ENCODE measurements around the gene TMEM263. TPM values are rescaled to one million over a fixed set of nuclear protein-coding genes. Genes with fewer than 3 reads are reported as not detected.

Gene TMEM263
- total and polyA plus RNA-seq, 9 donors = 17.2 to 55.7 (median 42.1) TPM

- TF ChIP-seq CTCF (IDR thresholded peaks at IDR 0.05) (no peak), POLR2A (IDR thresholded peaks at IDR 0.05) (no peak), EP300 (IDR thresholded peaks at IDR 0.05) (no peak)
- WGBS, 3 donors = 87 to 98% (median 92%) methylated on average over 3 of the region's 3 CpGs
- no peak for DNase-seq
- Histone ChIP-seq H3K9me3 (no peaks in the 10 kb centered on the region), H3K27ac (no peak overlapping the region), H3K36me3 (no peaks in the 10 kb centered on the region), H3K4me1 (ENCODE audit: insufficient read depth) (peaks cover 7% of the 10 kb centered on the region), H3K27me3 (no peaks in the 10 kb centered on the region), H3K4me3 (no peak overlapping the region)
- intact Hi-C loops (cut with DNase I) = loop anchor here in 1 of 4 donors (10.0 kb wide), 1 partner anchor 113 kb away; the partner anchor contains the start of gene CRY1
Observed at GRCh38 chr12:106981788-106982187, 26.1 kb downstream of the TMEM263 start.

- WGBS, 3 donors = 87 to 92% (median 89%) methylated on average over 1 of the region's 1 CpG
- Histone ChIP-seq H3K4me1 (ENCODE audit: insufficient read depth) (peaks cover 7% of the 10 kb centered on the region), H3K9me3 (no peaks in the 10 kb centered on the region), H3K27me3 (no peaks in the 10 kb centered on the region), H3K36me3 (no peaks in the 10 kb centered on the region), H3K27ac (no peak overlapping the region), H3K4me3 (no peak overlapping the region)
- intact Hi-C loops (cut with DNase I) = loop anchor here in 1 of 4 donors (10.0 kb wide), 1 partner anchor 113 kb away; the partner anchor contains the start of gene CRY1
- TF ChIP-seq POLR2A (IDR thresholded peaks at IDR 0.05) (no peak), EP300 (IDR thresholded peaks at IDR 0.05) (no peak), CTCF (IDR thresholded peaks at IDR 0.05) (no peak)
- no peak for DNase-seq
Observed at GRCh38 chr12:106982229-106982628, 26.5 kb downstream of the TMEM263 start.

DNA sequence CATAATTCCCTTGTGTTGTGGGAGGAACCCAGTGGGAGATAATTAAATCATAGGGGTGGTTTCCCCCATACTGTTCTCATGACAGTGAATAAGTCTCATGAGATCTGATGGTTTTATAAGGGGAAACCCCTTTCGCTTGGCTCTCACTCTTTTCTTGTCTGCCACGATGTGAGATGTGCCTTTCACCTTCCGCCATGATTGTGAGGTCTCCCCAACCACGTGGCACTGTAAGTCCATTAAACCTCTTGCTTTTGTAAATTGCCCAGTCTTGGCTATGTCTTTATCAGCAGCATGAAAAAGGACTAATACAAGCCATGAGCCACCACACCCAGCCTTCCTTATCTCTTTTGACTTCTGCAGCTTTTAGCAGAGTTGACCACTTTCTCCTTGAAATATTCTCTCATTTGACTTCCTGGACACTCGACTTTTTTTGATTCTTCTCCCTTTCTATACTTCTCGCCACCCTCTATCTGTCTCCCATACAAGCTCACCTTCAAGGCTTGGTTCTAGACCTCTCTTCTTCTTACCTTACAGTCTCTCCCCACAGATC lies 29.0 kb downstream of the TMEM263 start:
- H3K27ac ChIP-seq = no peak overlapping the region
- H3K9me3 ChIP-seq = no peaks in the 10 kb centered on the region
- 95 to 97% (median 96%) methylated on average over 6 of the region's 6 CpGs for WGBS, 3 donors
- no peaks in the 10 kb centered on the region for H3K27me3 ChIP-seq
- DNase-seq = no peak
- peaks cover 8% of the 10 kb centered on the region for H3K4me1 ChIP-seq (ENCODE audit: insufficient read depth)
- H3K36me3 ChIP-seq = no peaks in the 10 kb centered on the region
- intact Hi-C loops (cut with DNase I) = loop anchor here in 3 of 4 donors (5.0 to 10.0 kb wide), 2 partner anchors 108 to 110 kb away; partner anchors contain the start of gene CRY1 (in 3 of the 3)
- no peak overlapping the region for H3K4me3 ChIP-seq
- TF ChIP-seq POLR2A (IDR thresholded peaks at IDR 0.05) (no peak), EP300 (IDR thresholded peaks at IDR 0.05) (no peak), CTCF (IDR thresholded peaks at IDR 0.05) (no peak)

DNA sequence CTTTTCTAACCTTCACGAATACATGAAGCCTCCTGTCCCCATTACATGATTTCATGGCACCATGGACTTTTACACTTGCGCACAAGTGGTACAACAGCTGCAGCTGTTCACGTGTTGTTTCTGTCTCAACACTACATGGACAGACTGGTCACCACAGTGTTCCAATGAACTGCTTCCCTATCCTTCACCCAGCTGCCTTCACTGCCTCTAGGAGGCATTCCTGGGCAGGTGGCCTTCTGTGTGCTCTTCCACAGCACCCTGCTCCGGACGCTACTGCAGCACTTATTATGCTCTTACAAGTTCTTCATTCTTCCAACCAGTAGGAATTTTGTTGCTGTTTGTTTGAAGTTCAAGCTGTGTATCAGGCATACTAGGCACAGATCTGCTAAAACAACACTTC lies 29.8 kb downstream of the TMEM263 start:
- Histone ChIP-seq H3K4me1 (ENCODE audit: insufficient read depth) (peaks cover 8% of the 10 kb centered on the region), H3K27me3 (no peaks in the 10 kb centered on the region), H3K4me3 (no peak overlapping the region), H3K9me3 (no peaks in the 10 kb centered on the region), H3K36me3 (no peaks in the 10 kb centered on the region), H3K27ac (no peak overlapping the region)
- intact Hi-C loops (cut with DNase I) = loop anchor here in 3 of 4 donors (5.0 to 10.0 kb wide), 2 partner anchors 107 to 109 kb away; partner anchors contain the start of gene CRY1 (in 3 of the 3)
- WGBS, 3 donors = 88 to 90% (median 90%) methylated on average over 5 of the region's 5 CpGs
- no peak for DNase-seq
- TF ChIP-seq POLR2A (IDR thresholded peaks at IDR 0.05) (no peak), CTCF (IDR thresholded peaks at IDR 0.05) (no peak), EP300 (IDR thresholded peaks at IDR 0.05) (no peak)

All from ovary (tissue), 9 donors.